HepG2 (cell line): ENCODE measurements around the gene MAPK11. TPM values are rescaled to one million over a fixed set of nuclear protein-coding genes. Genes with fewer than 3 reads are reported as not detected.

Experiments
- ATAD3A ChIP-seq: sonication (generic); formaldehyde crosslinking; IDR thresholded peaks from 2 replicates; pipeline ENCODE4 v1.4.0; 2020; ENCODE audit warnings: missing genetic modification reagents
- FOXK1 ChIP-seq: sonication (generic); formaldehyde crosslinking; IDR thresholded peaks from 2 replicates; pipeline ENCODE4 v1.4.0; 2020; ENCODE audit warnings: low read depth, missing genetic modification reagents, borderline replicate concordance
- MLXIP ChIP-seq: sonication (generic); formaldehyde crosslinking; IDR thresholded peaks from 2 replicates; pipeline ENCODE4 v1.9.0; 2021; ENCODE audit warnings: missing genetic modification reagents, borderline replicate concordance
- RBM39 ChIP-seq: fragments of 200-400 bp; formaldehyde crosslinking; IDR thresholded peaks from one replicate; pipeline ENCODE4 v1.6.1; 2018; ENCODE audit warnings: antibody characterized with exemption, mild to moderate bottlenecking, low read depth, low read length; ENCODE audit not compliant: poor library complexity, severe bottlenecking
- SRSF1 ChIP-seq: fragments of 200-400 bp; formaldehyde crosslinking; optimal IDR thresholded peaks from 2 replicates; pipeline ENCODE3; 2017; ENCODE audit warnings: mild to moderate bottlenecking, low read depth, low read length, moderate library complexity
- SRY ChIP-seq: sonication (generic); formaldehyde crosslinking; IDR thresholded peaks from 2 replicates; pipeline ENCODE4 v1.8.0; 2022; ENCODE audit warnings: mild to moderate bottlenecking, missing genetic modification reagents
- ZBTB40 ChIP-seq, 2 experiments: fragments of 450-650 bp in 1 of 2; sonication (generic) in 1 of 2; formaldehyde crosslinking in 1 of 2; IDR thresholded peaks; 2 replicates each; pipeline versions ENCODE4 v1.6.1 to v1.8.0; 2016 to 2022; ENCODE audit warnings: antibody characterized with exemption in 1 of 2, mild to moderate bottlenecking in 1 of 2, missing genetic modification reagents in 1 of 2
- ZFP36L1 ChIP-seq: sonication (generic); formaldehyde crosslinking; IDR thresholded peaks from 2 replicates; pipeline ENCODE4 v1.8.0; 2022; ENCODE audit warnings: mild to moderate bottlenecking, missing genetic modification reagents, moderate library complexity
- ZFP90 ChIP-seq: sonication (generic); formaldehyde crosslinking; IDR thresholded peaks from 2 replicates; pipeline ENCODE4 v1.8.0; 2022; ENCODE audit warnings: missing genetic modification reagents, mild to moderate bottlenecking, inconsistent platforms, borderline replicate concordance
- ZNF10 ChIP-seq: sonication (generic); formaldehyde crosslinking; IDR thresholded peaks from 2 replicates; pipeline ENCODE4 v1.4.0; 2020; ENCODE audit warnings: mild to moderate bottlenecking, low read depth, missing genetic modification reagents, borderline replicate concordance
- ZNF546 ChIP-seq: sonication (generic); formaldehyde crosslinking; conservative IDR thresholded peaks from 2 replicates; pipeline ENCODE4 v1.8.1; 2023; ENCODE audit warnings: mild to moderate bottlenecking, missing genetic modification reagents
- ZNF552 ChIP-seq: sonication (generic); formaldehyde crosslinking; IDR thresholded peaks from 2 replicates; pipeline ENCODE4 v1.9.0; 2022; ENCODE audit warnings: missing genetic modification reagents, mild to moderate bottlenecking, borderline replicate concordance
- ZNF629 ChIP-seq: sonication (generic); formaldehyde crosslinking; conservative IDR thresholded peaks from 2 replicates; pipeline ENCODE4 v1.5.0; 2020; ENCODE audit warnings: missing genetic modification reagents
- ZNF720 ChIP-seq: sonication (generic); formaldehyde crosslinking; IDR thresholded peaks from 2 replicates; pipeline ENCODE4 v1.4.0; 2020; ENCODE audit warnings: missing genetic modification reagents
- ZNF788 ChIP-seq: sonication (generic); formaldehyde crosslinking; IDR thresholded peaks from 2 replicates; pipeline ENCODE4 v1.5.0; 2020; ENCODE audit warnings: mild to moderate bottlenecking, missing genetic modification reagents, borderline replicate concordance
- ZNF878 ChIP-seq: sonication (generic); formaldehyde crosslinking; IDR thresholded peaks from 2 replicates; pipeline ENCODE4 v1.8.1; 2023; ENCODE audit warnings: mild to moderate bottlenecking, missing genetic modification reagents, moderate library complexity
- polyA plus RNA-seq, 8 experiments: library from polyadenylated mRNA; depleted of rRNA in 3 of 8; stranded (reverse) in 7 of 8; unstranded in 1 of 8; fragments of >200 nt; fragmentation: Illumina TruSeq in 4 of 8; extraction: Trizol in 4 of 8; gene quantifications; 2 replicates each; pipeline versions ENCODE4 v1.2.1 to v1.2.3, GENCODE V29; 2011 to 2016; ENCODE audit warnings: low read depth in 4 of 8, missing spikeins in 1 of 8, mixed read lengths in 1 of 8; ENCODE audit not compliant: insufficient read depth in 1 of 8
- total RNA-seq, 5 experiments: library from RNA; depleted of rRNA; stranded (reverse); fragments of >200 nt; fragmentation: Illumina TruSeq; extraction: Trizol; gene quantifications; 2 replicates each; pipeline ENCODE4 v1.2.3, GENCODE V29; 2016; ENCODE audit warnings: low read depth in 1 of 5

The MAPK11 gene
- total and polyA plus RNA-seq, 2 of the 13 experiments (the other 11 are each of a cell fraction or from before 2014, with no cell fraction given) = 0.15 to 0.17 TPM

GRCh38 chr22:50252082-50253045 lies 17.8 kb downstream of the MAPK11 start (continued):
- TF ChIP-seq MLXIP (CRISPR knock-in tag) = no peak
- no peak for TF ChIP-seq ZNF720 (CRISPR knock-in tag)
- TF ChIP-seq ZNF788 (CRISPR knock-in tag) = 0 out of 2 replicates have a peak, but pooled peaks have one; percentile 28
- no peak for TF ChIP-seq ZNF629 (CRISPR knock-in tag)
- TF ChIP-seq ZFP90 = 0 out of 2 replicates have a peak, but pooled peaks have one; percentile 28
- peak; percentile 42 for TF ChIP-seq SRSF1
- no peak for TF ChIP-seq ZNF546 (CRISPR knock-in tag)
- TF ChIP-seq ZNF878 (CRISPR knock-in tag) = no peak
- TF ChIP-seq ZBTB40 (IDR thresholded peaks at IDR 0.05) = no peak
- no peak for TF ChIP-seq ZBTB40 (CRISPR knock-in tag; IDR thresholded peaks at IDR 0.05)
- TF ChIP-seq ZNF552 (CRISPR knock-in tag) = no peak
- peak; percentile 43 for TF ChIP-seq RBM39
- TF ChIP-seq ATAD3A (CRISPR knock-in tag) = no peak
- TF ChIP-seq SRY (CRISPR knock-in tag) = no peak
- TF ChIP-seq FOXK1 (CRISPR knock-in tag) = no peak
- TF ChIP-seq ZNF10 (CRISPR knock-in tag) = no peak
- TF ChIP-seq ZFP36L1 = no peak
